HPDE6-E6E7 (cell line): ENCODE results near the gene MLLT6.
A peak's percentile ranks its signal among the peaks of the same experiment; 100 is the strongest.

Source experiments
- DNase-seq: peaks from one replicate; pipeline ENCODE4 v3.0.0; 2011; ENCODE audit warnings: missing footprints; ENCODE audit errors: extremely low spot score

The MLLT6 gene

GRCh38 chr17:38742411-38743308, 37.6 kb downstream of the MLLT6 start:
- no peak for DNase-seq

DNA sequence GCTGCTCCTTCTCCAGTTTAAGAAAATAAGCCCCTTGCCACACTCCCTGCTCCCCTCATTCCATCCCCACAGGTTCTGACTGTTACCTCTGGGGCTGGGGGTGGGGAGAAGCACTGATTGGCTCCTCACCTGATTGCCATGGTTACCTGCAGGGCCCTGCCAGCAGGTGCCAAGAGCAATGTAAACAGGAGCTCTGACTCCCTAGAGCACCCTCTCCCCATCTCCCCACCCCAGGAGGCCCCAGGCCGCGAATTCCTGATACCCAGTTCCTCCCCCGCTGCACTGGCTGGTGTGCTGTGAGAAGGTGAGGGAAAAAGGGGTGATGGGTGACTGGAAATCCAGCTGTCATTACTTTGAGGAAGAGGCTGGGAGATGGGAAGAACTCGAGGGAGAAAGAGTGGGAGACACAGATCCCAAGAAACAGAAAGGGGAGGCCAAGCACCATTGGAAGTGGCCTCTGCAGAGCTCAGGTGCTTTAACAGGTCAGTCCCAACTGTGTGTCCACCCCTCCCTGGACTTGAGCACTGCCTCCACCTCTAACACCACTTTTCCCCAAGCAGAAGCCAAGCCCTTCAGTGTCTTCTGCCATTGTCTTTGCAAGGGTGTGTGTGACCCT, 38.6 kb downstream of the MLLT6 start:
- DNase-seq: no peak

DNA sequence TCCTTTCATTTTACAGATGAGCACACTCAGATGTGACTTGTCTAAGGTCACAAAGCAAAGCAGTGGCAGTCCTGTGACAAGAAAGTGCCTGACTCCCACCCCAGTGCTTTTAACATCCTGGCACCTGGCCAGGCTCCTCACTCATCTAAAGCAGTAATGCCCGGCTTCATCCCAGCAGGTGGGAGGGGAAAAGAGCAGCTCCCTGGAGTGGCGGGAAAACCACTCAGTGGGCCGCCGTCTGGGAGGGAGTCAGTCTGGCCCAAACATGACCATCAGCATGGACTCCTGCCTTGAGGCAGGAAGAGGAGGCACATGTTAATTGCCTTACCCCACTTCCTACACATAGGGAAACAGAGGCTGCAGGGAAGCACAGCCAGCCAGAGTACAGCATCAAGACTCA, 40.5 kb downstream of the MLLT6 start:
- DNase-seq: no peak

DNA sequence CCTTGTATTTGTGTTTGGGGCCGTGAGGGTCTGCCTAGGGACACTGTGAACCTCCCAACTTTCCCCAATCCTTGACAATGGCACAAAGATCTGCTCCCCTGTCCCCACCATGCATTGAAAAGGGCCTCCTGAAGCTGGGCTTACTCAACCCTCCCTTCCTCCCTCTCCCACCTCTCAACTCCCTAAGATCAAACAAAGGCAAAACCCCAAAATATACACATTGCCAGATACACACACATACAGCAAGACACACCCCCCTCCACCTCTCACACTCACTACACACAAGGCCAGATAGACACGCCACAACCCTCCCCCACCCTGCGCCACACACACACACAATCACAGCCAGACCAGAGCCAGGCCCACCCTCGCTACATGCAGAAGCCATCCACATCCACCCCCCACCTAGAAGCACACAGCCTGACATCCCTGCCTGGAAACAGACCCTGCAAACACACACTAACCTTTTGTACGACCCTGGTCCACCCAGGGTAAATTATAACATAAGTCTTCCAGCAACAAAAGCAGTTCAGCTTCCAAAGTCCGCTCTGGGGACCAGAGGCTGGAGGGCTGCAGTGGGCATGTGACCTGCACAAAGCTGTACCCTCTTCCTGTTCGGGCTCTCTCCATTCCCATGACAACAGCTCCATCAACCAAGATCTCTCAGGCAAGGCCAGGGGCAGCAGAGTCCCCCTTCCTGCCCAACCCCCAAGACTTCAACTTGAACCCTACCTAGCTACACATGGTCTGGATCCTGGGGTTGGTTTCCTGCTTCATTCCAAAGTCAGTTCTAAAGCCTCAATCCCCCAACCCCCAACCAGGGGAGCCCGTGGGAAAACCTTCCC, 41.2 kb downstream of the MLLT6 start:
- DNase-seq: no peak

- no peak for DNase-seq
Observed at GRCh38 chr17:38746849-38747462, 41.9 kb downstream of the MLLT6 start.

GRCh38 chr17:38747463-38748148, 42.5 kb downstream of the MLLT6 start:
- DNase-seq: no peak

DNA sequence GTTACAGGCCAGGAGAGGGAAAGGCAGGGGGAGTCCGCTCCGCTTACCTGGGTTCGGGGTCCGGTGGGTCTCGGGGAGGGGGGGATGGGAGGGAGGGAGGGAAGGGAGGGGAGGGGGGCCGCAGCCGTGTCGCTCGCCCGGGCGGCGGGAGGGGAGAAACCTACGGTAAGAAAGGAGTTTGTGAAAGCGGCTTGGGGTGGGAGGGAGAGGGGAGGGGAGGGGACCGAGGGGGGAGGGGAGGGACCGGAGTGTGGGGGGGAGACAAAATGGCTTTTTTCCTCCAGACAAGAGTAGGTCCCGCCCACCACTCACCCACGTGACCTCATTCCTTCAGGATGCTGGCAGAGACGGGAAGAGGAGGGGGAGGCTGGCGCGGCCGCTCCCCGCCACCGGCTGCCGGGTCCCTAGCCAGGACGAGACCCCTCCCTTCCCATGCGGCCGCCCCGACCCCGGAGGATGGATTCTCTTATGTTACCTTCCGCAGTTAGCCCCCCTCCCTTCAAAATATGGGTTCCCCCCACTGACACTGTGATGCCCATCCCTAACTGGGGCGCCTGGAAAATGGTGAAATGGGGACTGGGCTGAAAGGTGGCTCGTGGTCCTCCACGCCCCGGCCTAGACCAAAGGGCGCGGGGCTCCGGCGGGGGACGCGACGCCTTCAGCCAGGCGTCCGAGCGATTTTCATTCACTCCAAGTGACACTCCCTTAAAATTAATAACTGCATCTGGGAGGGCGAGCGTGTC, 43.2 kb downstream of the MLLT6 start, which contains the start of gene PCGF2:
Gene PCGF2, minus strand, starts transcription at position 188 of the 743 bp plus-strand sequence. CDS start 7,934 bp downstream, outside the sequence.
- DNase-seq: no peak

- no peak for DNase-seq
Observed at GRCh38 chr17:38748892-38749222, 43.8 kb downstream of the MLLT6 start.

DNA sequence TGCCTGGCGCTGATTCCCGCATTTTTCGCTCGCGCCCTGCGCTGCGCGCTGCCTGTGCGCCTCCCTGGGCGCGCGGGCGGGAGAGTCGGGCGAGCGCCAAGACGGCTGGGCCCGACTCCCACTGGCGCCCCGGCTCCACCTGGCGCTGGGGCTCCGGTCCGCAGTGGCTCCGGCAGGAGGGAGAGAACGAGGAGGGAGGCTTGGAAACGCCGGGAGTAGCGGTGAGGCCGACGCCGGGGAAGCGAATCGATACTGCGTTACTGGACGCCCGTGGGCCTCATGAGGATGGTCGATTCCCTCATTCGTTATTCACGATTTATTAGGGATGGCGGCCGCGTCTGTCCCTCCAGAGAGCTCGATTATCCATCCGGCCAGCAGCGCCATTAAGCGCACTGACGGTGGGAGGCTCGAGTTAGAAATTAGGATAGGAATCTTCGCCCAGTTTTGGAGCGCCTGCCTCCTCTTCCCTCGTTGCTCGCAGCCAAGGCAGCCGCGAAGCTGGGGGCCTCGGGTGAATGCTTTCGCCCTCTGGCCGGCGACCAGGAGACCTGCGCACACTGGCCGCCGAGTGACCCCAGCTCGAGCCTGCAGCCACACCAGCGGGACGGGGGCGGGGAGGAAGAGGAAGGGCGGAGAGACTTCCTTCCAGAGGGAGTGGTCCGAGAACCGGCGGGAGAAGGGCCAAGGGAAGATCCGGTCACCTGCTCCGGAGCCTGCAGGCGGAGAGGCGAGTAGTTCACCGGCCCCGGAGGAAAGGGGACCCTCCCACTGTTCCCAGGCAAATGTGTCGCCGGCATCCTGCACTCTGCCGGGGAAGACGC, 44.4 kb downstream of the MLLT6 start:
- no peak for DNase-seq

GRCh38 chr17:38750044-38750311, 44.9 kb downstream of the MLLT6 start:
- DNase-seq: no peak

DNA sequence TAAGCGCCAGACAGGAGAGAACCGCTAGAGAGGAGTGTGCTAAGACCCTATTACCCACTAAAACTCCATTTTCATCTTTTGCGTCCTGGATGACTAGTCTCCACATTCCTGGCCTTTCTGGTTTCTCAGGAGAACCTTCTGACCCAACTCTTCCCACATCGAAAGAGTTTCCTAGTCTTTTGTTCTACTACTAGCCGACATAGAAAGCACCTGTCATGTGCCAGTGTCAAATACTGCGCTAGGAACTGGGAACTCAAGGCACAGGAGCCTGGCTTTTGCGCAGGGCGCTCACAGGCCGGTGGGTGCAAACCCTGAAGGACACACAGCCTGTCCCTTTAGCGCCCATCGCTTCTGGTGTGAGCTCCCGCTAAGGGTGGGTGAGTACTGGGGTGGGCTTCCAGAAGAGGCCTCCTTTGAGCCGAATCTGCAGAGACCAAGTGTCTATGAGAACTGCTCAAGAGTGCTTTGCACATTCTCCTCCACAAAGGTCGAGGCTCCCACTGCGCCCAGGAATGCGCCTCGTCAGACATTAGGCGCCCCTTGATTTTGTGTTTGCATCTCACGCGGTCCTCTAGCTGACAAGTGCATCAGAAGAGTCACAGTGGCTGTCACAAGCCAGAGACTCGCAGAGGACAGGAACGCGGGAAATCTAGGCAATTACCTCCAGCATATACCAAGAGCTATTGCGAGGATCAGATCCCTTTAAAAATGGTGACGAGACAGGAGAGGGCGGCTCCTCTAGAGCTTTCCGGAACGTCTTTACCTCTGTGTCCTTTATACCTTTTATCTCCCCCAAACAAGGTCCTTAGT, 45.4 kb downstream of the MLLT6 start:
- no peak for DNase-seq

GRCh38 chr17:38751144-38751807, 46.2 kb downstream of the MLLT6 start:
- DNase-seq: no peak

DNA sequence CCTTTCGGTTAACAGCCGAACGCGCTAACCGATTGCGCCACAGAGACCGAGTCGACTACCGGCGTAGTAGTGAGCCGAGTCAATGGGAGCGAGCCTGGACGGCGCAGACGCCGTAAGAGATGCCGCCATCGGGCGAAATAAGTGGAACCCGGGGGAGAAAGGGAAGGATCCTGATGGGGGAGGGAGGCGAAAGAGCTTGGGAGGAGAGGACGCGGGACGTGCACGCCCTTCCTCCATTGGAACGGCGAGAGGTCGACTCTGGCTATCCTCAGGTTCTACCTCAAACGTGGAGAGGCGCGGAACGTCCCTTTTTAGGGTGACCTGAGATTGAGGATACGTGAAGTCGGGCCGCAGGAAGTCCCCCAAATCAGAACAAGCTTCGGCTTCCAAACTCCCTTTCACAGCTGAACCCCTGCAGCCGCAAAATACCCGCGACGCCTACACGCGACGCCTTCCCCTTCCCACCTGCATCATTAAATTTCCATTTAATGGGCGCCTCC, 46.8 kb downstream of the MLLT6 start:
- DNase-seq: peak; percentile 84

- DNase-seq: peak; percentile 100
Observed at GRCh38 chr17:38752308-38753070, 47.4 kb downstream of the MLLT6 start, which contains the start of gene PSMB3. Gene PSMB3 (plus strand): TSS chr17:38752741. CDS start chr17:38752827, 86 bp downstream.

GRCh38 chr17:38753071-38753506, 48.0 kb downstream of the MLLT6 start:
- DNase-seq: no peak

DNA sequence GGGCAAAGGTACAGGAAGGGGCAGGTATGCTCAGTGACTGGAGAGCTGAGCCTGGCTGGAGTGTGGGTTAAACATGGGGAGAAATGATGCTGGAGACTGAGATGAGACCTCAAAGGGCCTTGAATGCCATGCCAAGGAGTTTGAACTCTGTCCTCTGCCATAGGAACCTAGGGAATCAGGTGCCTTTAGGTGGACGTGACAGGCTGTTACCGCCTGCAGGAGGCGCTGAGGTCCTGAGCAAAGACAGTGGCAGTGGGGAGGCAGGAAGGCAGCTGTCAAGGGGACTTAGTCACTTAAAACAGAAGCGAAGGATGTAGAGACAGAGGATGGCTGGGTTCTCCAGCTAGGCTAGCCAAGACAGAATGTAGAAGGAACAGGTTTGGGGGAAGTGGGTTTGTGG, 56.5 kb downstream of the MLLT6 start:
- no peak for DNase-seq

DNA sequence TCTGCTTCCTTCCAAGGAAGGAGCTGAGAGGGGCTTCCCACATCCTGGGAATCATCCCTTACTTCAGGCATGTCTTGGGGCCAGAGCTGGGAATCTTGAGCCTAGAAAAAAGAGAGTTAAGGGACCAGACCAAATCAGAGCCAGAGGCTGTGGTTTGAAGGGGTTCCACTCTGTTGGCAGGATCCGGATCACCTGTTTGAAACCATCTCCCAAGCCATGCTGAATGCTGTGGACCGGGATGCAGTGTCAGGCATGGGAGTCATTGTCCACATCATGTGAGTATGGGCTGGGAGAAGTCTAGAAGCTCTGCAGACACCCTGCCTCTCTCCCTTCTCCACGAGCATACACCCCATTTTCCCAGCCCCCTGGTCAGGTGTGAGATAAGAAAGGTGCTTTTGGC, 57.2 kb downstream of the MLLT6 start:
- DNase-seq: no peak
